ENCODE data around the gene PRUNE2.
"Not testable (repeated sequence)": the region's sequence is repeated elsewhere in the genome, so short reads cannot be mapped to it uniquely, and the experiment has no call there.

Gene PRUNE2

GRCh38 chr9:76688471-76689238, 217.3 kb downstream of the PRUNE2 start:
- DNase-seq: no peak

GRCh38 chr9:76687861-76688391, 218.0 kb downstream of the PRUNE2 start:
- no peak for DNase-seq

GRCh38 chr9:76686756-76687155, 219.2 kb downstream of the PRUNE2 start:
- DNase-seq: no peak

GRCh38 chr9:76684213-76684612, 221.7 kb downstream of the PRUNE2 start:
- no peak for DNase-seq

GRCh38 chr9:76681556-76681955, 224.4 kb downstream of the PRUNE2 start:
- no peak for DNase-seq

- DNase-seq: no peak
Measured at GRCh38 chr9:76680716-76681425, 225.0 kb downstream of the PRUNE2 start.

- no peak for DNase-seq
Measured at GRCh38 chr9:76677481-76678055, 228.3 kb downstream of the PRUNE2 start.

- no peak for DNase-seq
Measured at GRCh38 chr9:76676857-76677256, 229.1 kb downstream of the PRUNE2 start.

- no peak for DNase-seq
Measured at GRCh38 chr9:76667521-76667957, 238.4 kb downstream of the PRUNE2 start.

- not testable (repeated sequence) for DNase-seq
Measured at GRCh38 chr9:76665966-76666365, 239.9 kb downstream of the PRUNE2 start.

- DNase-seq: no peak
Measured at GRCh38 chr9:76665458-76665857, 240.5 kb downstream of the PRUNE2 start.

GRCh38 chr9:76664120-76664519, 241.8 kb downstream of the PRUNE2 start:
- no peak for DNase-seq

- no peak for DNase-seq
Measured at GRCh38 chr9:76662476-76663281, 243.2 kb downstream of the PRUNE2 start.

- DNase-seq: no peak
Measured at GRCh38 chr9:76658510-76659231, 247.2 kb downstream of the PRUNE2 start.

GRCh38 chr9:76657265-76657664, 248.6 kb downstream of the PRUNE2 start:
- DNase-seq: no peak

- no peak for DNase-seq
Measured at GRCh38 chr9:76655971-76656370, 249.9 kb downstream of the PRUNE2 start.

GRCh38 chr9:76655121-76655541, 250.8 kb downstream of the PRUNE2 start:
- no peak for DNase-seq

GRCh38 chr9:76654575-76654974, 251.3 kb downstream of the PRUNE2 start:
- DNase-seq: no peak

- DNase-seq: no peak
Measured at GRCh38 chr9:76654051-76654461, 251.9 kb downstream of the PRUNE2 start.

- DNase-seq: no peak
Measured at GRCh38 chr9:76652894-76653293, 253.0 kb downstream of the PRUNE2 start.

- no peak for DNase-seq
Measured at GRCh38 chr9:76651119-76651705, 254.7 kb downstream of the PRUNE2 start.

GRCh38 chr9:76650692-76651091, 255.2 kb downstream of the PRUNE2 start:
- DNase-seq: no peak

All from stimulated activated CD4-positive, alpha-beta T cell treated with anti-CD3 and anti-CD28 coated beads, Interleukin-4, amount 100 ng/mL, for 4 hours (primary cell).